SU-DHL-6 (cell line): Measurements from ENCODE around the gene MAP2K7.
"Not testable (repeated sequence)": the region's sequence is repeated elsewhere in the genome, so short reads cannot be mapped to it uniquely, and the experiment has no call there.

Experiments used
- H2AFZ ChIP-seq: fragments of 200-600 bp; sonication (generic); 2 replicates; pipeline ENCODE4 v1.6.1; 2014; ENCODE audit warnings: low read depth, mild to moderate bottlenecking, moderate library complexity, mixed read lengths, antibody characterized with exemption, low read length; ENCODE audit not compliant: severe bottlenecking
- H3F3A ChIP-seq: fragments of 200-600 bp; shearing (Covaris generic); 2 replicates; pipeline ENCODE4 v1.6.0; 2016; ENCODE audit warnings: antibody characterized with exemption, mild to moderate bottlenecking; ENCODE audit not compliant: insufficient read depth
- H3K27ac ChIP-seq: fragments of 200-600 bp; sonication (generic); 2 replicates; pipeline ENCODE4 v1.5.1; 2016; ENCODE audit warnings: low read depth, mild to moderate bottlenecking, low read length, moderate library complexity, mixed read lengths
- H3K27me3 ChIP-seq: fragments of 200-600 bp; sonication (generic), shearing (Covaris generic); 2 replicates; pipeline ENCODE4 v1.6.0; 2014; ENCODE audit warnings: mild to moderate bottlenecking, low read length
- H3K36me3 ChIP-seq: fragments of 200-600 bp; sonication (generic); 2 replicates; pipeline ENCODE4 v1.6.1; 2014; ENCODE audit warnings: mild to moderate bottlenecking, low read length, mixed read lengths
- H3K4me2 ChIP-seq: fragments of 300-600, 200-600 bp; shearing (Covaris generic), sonication (generic); 2 replicates; pipeline ENCODE4 v1.6.0; 2014; ENCODE audit warnings: low read length, low read depth, mild to moderate bottlenecking; ENCODE audit not compliant: poor library complexity, severe bottlenecking
- H3K4me3 ChIP-seq: fragments of 200-600 bp; sonication (generic); 2 replicates; pipeline ENCODE4 v1.5.1; 2014; ENCODE audit warnings: antibody characterized with exemption, low read length, mild to moderate bottlenecking, mixed read lengths; ENCODE audit not compliant: insufficient read depth, poor library complexity, severe bottlenecking
- H3K79me2 ChIP-seq: fragments of 200-600 bp; sonication (generic); 2 replicates; pipeline ENCODE4 v1.6.1; 2014; ENCODE audit warnings: mild to moderate bottlenecking, low read length, moderate library complexity; ENCODE audit not compliant: insufficient read depth
- H3K9ac ChIP-seq: fragments of 200-600 bp; sonication (generic); 2 replicates; pipeline ENCODE4 v1.7.0; 2014; ENCODE audit warnings: mild to moderate bottlenecking, low read length
- H3K9me2 ChIP-seq: fragments of 200-600 bp; sonication (generic); replicated peaks from 2 replicates; pipeline ENCODE4 v1.6.1; 2014; ENCODE audit warnings: low read length; ENCODE audit not compliant: insufficient read depth
- H3K9me3 ChIP-seq: fragments of 200-600 bp; sonication (generic); 2 replicates; pipeline ENCODE4 v1.6.1; 2014; ENCODE audit warnings: low read length, mixed read lengths; ENCODE audit not compliant: insufficient read depth
- H4K20me1 ChIP-seq: fragments of 200-600 bp; sonication (generic); 2 replicates; pipeline ENCODE4 v1.6.1; 2014; ENCODE audit warnings: low read depth, mild to moderate bottlenecking, antibody characterized with exemption, low read length, moderate library complexity, mixed read lengths
- CTCF ChIP-seq: fragments of 200-600 bp; sonication (generic); IDR thresholded peaks from one replicate; pipeline ENCODE4 v1.5.1; 2017; ENCODE audit warnings: antibody characterized with exemption, mild to moderate bottlenecking, low read length, moderate library complexity; ENCODE audit not compliant: insufficient read depth, poor library complexity, severe bottlenecking
- EZH2phosphoT487 ChIP-seq: fragments of 200-600 bp; sonication (generic), shearing (Covaris generic); conservative IDR thresholded peaks from 2 replicates; pipeline ENCODE4 v1.6.1; 2018; ENCODE audit warnings: mild to moderate bottlenecking, antibody characterized with exemption, low read length, moderate library complexity, mixed read lengths

Gene MAP2K7

GRCh38 chr19:7856679-7857663 lies 46.7 kb upstream of the MAP2K7 start:
- Histone ChIP-seq H3K4me2 (no peak overlapping the region), H3K27me3 (no peaks in the 10 kb centered on the region), H3K4me3 (no peak overlapping the region), H3K27ac (no peak overlapping the region), H3K9me3 (no peaks in the 10 kb centered on the region), H3K9me2 (no peaks in the 10 kb centered on the region), H4K20me1 (no peaks in the 10 kb centered on the region), H2AFZ (no peak overlapping the region), H3K79me2 (no peaks in the 10 kb centered on the region), H3F3A (no peaks in the 10 kb centered on the region), H3K36me3 (no peaks in the 10 kb centered on the region), H3K9ac (no peak overlapping the region)
- TF ChIP-seq CTCF: no peak
- no peak for TF ChIP-seq EZH2phosphoT487

GRCh38 chr19:7857727-7858108 lies 46.0 kb upstream of the MAP2K7 start:
- Histone ChIP-seq H3K27ac (no peak overlapping the region), H3K4me3 (no peak overlapping the region), H3K9me3 (no peaks in the 10 kb centered on the region), H3K4me2 (no peak overlapping the region), H3K27me3 (no peaks in the 10 kb centered on the region), H4K20me1 (no peaks in the 10 kb centered on the region), H3K9me2 (no peaks in the 10 kb centered on the region), H3F3A (no peaks in the 10 kb centered on the region), H3K79me2 (no peaks in the 10 kb centered on the region), H3K36me3 (no peaks in the 10 kb centered on the region), H2AFZ (no peak overlapping the region), H3K9ac (no peak overlapping the region)
- no peak for TF ChIP-seq EZH2phosphoT487
- no peak for TF ChIP-seq CTCF

GRCh38 chr19:7858109-7858770 lies 45.4 kb upstream of the MAP2K7 start:
- Histone ChIP-seq H2AFZ (no peak overlapping the region), H3K27me3 (no peaks in the 10 kb centered on the region), H3K4me2 (no peak overlapping the region), H3K9me2 (no peaks in the 10 kb centered on the region), H3K9me3 (no peaks in the 10 kb centered on the region), H3K27ac (no peak overlapping the region), H3F3A (no peaks in the 10 kb centered on the region), H3K79me2 (no peaks in the 10 kb centered on the region), H3K4me3 (no peak overlapping the region), H3K36me3 (no peaks in the 10 kb centered on the region), H4K20me1 (no peaks in the 10 kb centered on the region), H3K9ac (no peak overlapping the region)
- TF ChIP-seq EZH2phosphoT487 (no peak), CTCF (no peak)

- not testable (repeated sequence) for H3K27me3 ChIP-seq, H3K36me3 ChIP-seq, H3K9me2 ChIP-seq, H2AFZ ChIP-seq, H3K27ac ChIP-seq, H3K9me3 ChIP-seq, H3K79me2 ChIP-seq, H4K20me1 ChIP-seq, H3K4me2 ChIP-seq, H3K9ac ChIP-seq, H3K4me3 ChIP-seq, H3F3A ChIP-seq
Observed at GRCh38 chr19:7859087-7859486, 44.6 kb upstream of the MAP2K7 start.
